NCI-H524 treated with DMSO at 0.1 percent for 48 hours (cell line): ENCODE measurements around the gene PDIA5.

ENCODE experiments used
- DNase-seq: peaks from one replicate; lab custom pipeline; 2025; lab: John Stamatoyannopoulos, UW

PDIA5 gene

GRCh38 chr3:123042413-123042812 is 24.4 kb upstream of the PDIA5 start:
- peak; percentile 72 for DNase-seq

- no peak for DNase-seq
Observed at GRCh38 chr3:123044981-123045763, 21.7 kb upstream of the PDIA5 start.

GRCh38 chr3:123046262-123047061 is 20.4 kb upstream of the PDIA5 start:
- DNase-seq = no peak

GRCh38 chr3:123047062-123047319 is 19.8 kb upstream of the PDIA5 start:
- no peak for DNase-seq

GRCh38 chr3:123048480-123049237 is 18.2 kb upstream of the PDIA5 start:
- no peak for DNase-seq

GRCh38 chr3:123050666-123051065 is 16.2 kb upstream of the PDIA5 start:
- no peak for DNase-seq

- DNase-seq = no peak
Observed at GRCh38 chr3:123053107-123053506, 13.7 kb upstream of the PDIA5 start.

- DNase-seq = no peak
Observed at GRCh38 chr3:123054109-123054778, 12.6 kb upstream of the PDIA5 start.

- DNase-seq = no peak
Observed at GRCh38 chr3:123054931-123055330, 11.9 kb upstream of the PDIA5 start.

GRCh38 chr3:123055352-123055751 is 11.5 kb upstream of the PDIA5 start:
- DNase-seq = peak; percentile 58

GRCh38 chr3:123058505-123058904 is 8.3 kb upstream of the PDIA5 start:
- no peak for DNase-seq

GRCh38 chr3:123060054-123060453 is 6.8 kb upstream of the PDIA5 start:
- no peak for DNase-seq

- DNase-seq = no peak
Observed at GRCh38 chr3:123061856-123062255, 5.0 kb upstream of the PDIA5 start.

- DNase-seq = no peak
Observed at GRCh38 chr3:123063034-123063433, 3.8 kb upstream of the PDIA5 start.

GRCh38 chr3:123064506-123064905 is 2.3 kb upstream of the PDIA5 start:
- no peak for DNase-seq

- DNase-seq = no peak
Observed at GRCh38 chr3:123064914-123065313, 1.9 kb upstream of the PDIA5 start.

GRCh38 chr3:123066599-123066895 is 278 bp upstream of the PDIA5 start:
- DNase-seq = no peak

- DNase-seq = no peak
Observed at GRCh38 chr3:123067689-123068600, 1.1 kb downstream of the PDIA5 start.

GRCh38 chr3:123068601-123069381 is 2.0 kb downstream of the PDIA5 start:
- DNase-seq = no peak

- DNase-seq = no peak
Observed at GRCh38 chr3:123070510-123070909, 3.7 kb downstream of the PDIA5 start.

GRCh38 chr3:123071146-123071545 is 4.3 kb downstream of the PDIA5 start:
- DNase-seq = no peak
